GM19239 (cell line): ENCODE measurements around the gene MAPK14.
A peak's percentile ranks its signal among the peaks of the same experiment; 100 is the strongest.

Source experiments
- DNase-seq: peaks from one replicate; pipeline ENCODE4 v3.0.0; 2011; ENCODE audit warnings: low spot score; ENCODE audit not compliant: insufficient read length
- FAIRE-seq: peaks from 2 replicates; lab custom pipeline; 2011; peaks lifted over from hg19 to GRCh38; lab: Jason Lieb, UNC

MAPK14 gene

GRCh38 chr6:36098253-36098919 is 70.8 kb downstream of the MAPK14 start:
- no peak for DNase-seq
- no peak for FAIRE-seq

- DNase-seq (no peak), FAIRE-seq (no peak)
Observed at GRCh38 chr6:36098920-36099647, 71.5 kb downstream of the MAPK14 start.

- FAIRE-seq, result no peak
Observed at GRCh38 chr6:36099869-36100483, 72.4 kb downstream of the MAPK14 start.

GRCh38 chr6:36101691-36102090 is 74.1 kb downstream of the MAPK14 start:
- DNase-seq (no peak), FAIRE-seq (no peak)

More at GRCh38 chr6:36099869-36100483, 72.4 kb downstream of the MAPK14 start:
- DNase-seq, result no peak

- no peak for FAIRE-seq
Observed at GRCh38 chr6:36102853-36103252, 75.2 kb downstream of the MAPK14 start.

GRCh38 chr6:36104836-36105235 is 77.2 kb downstream of the MAPK14 start:
- FAIRE-seq (no peak), DNase-seq (no peak)

More at GRCh38 chr6:36102853-36103252, 75.2 kb downstream of the MAPK14 start:
- no peak for DNase-seq

- FAIRE-seq (peak; percentile 63), DNase-seq (no peak)
Observed at GRCh38 chr6:36109092-36109491, 81.5 kb downstream of the MAPK14 start.

- no peak for FAIRE-seq
- DNase-seq, result no peak
Observed at GRCh38 chr6:36110050-36110449, 82.4 kb downstream of the MAPK14 start.

GRCh38 chr6:36110863-36111262 is 83.3 kb downstream of the MAPK14 start:
- FAIRE-seq (no peak), DNase-seq (no peak)

- DNase-seq (no peak), FAIRE-seq (no peak)
Observed at GRCh38 chr6:36111526-36111925, 83.9 kb downstream of the MAPK14 start.

GRCh38 chr6:36113049-36113448 is 85.4 kb downstream of the MAPK14 start:
- FAIRE-seq (no peak), DNase-seq (no peak)

- DNase-seq (no peak), FAIRE-seq (peak; percentile 33)
Observed at GRCh38 chr6:36113703-36114102, 86.1 kb downstream of the MAPK14 start.

GRCh38 chr6:36114798-36115408 is 87.3 kb downstream of the MAPK14 start:
- DNase-seq, result no peak
- peak; percentile 68 for FAIRE-seq

- FAIRE-seq (peak; percentile 39), DNase-seq (no peak)
Observed at GRCh38 chr6:36115412-36115811, 87.8 kb downstream of the MAPK14 start.

GRCh38 chr6:36116066-36116864 is 88.7 kb downstream of the MAPK14 start:
- no peak for FAIRE-seq

GRCh38 chr6:36116943-36117342 is 89.3 kb downstream of the MAPK14 start:
- DNase-seq, result no peak
- no peak for FAIRE-seq

More at GRCh38 chr6:36116066-36116864, 88.7 kb downstream of the MAPK14 start:
- DNase-seq, result no peak

- no peak for DNase-seq
- FAIRE-seq, result no peak
Observed at GRCh38 chr6:36117658-36118549, 90.3 kb downstream of the MAPK14 start.

- FAIRE-seq, result no peak
Observed at GRCh38 chr6:36118550-36119107, 91.0 kb downstream of the MAPK14 start.

GRCh38 chr6:36119209-36119608 is 91.6 kb downstream of the MAPK14 start:
- no peak for DNase-seq
- no peak for FAIRE-seq

More at GRCh38 chr6:36118550-36119107, 91.0 kb downstream of the MAPK14 start:
- no peak for DNase-seq
